ENCODE data around the gene TUG1.

DNA sequence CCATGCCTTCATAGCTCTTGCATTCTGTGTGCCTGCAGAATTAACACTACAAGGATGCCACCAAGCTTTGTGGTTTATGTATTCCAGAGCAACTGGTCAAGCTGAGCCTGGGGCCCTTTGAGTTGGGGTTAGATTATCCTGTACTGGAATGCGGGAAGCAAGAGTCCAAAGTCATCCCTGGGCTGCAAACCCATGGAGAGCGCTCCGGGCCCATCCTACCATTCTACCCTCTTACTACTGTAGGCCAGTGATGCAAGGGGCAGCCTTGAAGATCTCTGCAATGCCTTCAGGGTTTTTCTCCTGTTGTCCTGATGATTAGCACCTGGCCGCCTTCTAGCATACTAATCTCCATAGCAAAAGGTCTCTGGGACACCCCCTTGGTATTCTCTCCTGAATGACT lies 51.3 kb downstream of the TUG1 start:
- TF ChIP-seq, protein P1, sequence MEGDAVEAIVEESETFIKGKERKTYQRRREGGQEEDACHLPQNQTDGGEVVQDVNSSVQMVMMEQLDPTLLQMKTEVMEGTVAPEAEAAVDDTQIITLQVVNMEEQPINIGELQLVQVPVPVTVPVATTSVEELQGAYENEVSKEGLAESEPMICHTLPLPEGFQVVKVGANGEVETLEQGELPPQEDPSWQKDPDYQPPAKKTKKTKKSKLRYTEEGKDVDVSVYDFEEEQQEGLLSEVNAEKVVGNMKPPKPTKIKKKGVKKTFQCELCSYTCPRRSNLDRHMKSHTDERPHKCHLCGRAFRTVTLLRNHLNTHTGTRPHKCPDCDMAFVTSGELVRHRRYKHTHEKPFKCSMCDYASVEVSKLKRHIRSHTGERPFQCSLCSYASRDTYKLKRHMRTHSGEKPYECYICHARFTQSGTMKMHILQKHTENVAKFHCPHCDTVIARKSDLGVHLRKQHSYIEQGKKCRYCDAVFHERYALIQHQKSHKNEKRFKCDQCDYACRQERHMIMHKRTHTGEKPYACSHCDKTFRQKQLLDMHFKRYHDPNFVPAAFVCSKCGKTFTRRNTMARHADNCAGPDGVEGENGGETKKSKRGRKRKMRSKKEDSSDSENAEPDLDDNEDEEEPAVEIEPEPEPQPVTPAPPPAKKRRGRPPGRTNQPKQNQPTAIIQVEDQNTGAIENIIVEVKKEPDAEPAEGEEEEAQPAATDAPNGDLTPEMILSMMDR (IDR thresholded peaks at IDR 0.05): no peak
- no peak for TF ChIP-seq POLR2A (IDR thresholded peaks at IDR 0.05)
- TF ChIP-seq EP300 (IDR thresholded peaks at IDR 0.05): no peak
